ENCODE results near the gene JAZF1. TPM values are rescaled to one million over a fixed set of nuclear protein-coding genes. Genes with fewer than 3 reads are reported as not detected.

Gene JAZF1
- total and polyA plus RNA-seq, 2 of the 8 experiments (the other 6 are each of a cell fraction or from before 2014, with no cell fraction given), result 2.6 to 21.8 TPM

DNA sequence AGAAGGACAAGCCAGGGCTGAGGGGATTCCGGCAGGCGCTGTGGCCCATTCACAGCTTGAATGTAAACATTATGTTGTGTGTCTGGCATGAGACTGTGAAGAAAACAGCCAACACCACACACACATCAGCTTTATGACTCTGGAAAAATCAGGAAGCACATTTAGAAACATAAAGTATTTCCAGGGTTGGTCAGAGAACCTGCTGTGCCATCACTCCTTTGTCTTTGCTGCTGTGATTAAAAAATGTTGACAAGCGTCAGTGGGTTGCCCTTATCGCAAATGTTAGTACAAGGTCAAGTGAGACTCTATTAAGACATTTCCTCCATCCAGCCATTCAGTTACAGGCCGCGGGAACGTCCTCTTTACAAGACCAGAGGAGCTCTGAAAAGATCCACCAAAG lies 345.2 kb downstream of the JAZF1 start (continued):
- TF ChIP-seq CBX8 (IDR thresholded peaks at IDR 0.05; ENCODE audit: borderline replicate concordance, low read depth, low read length) (no peak), JUN (IDR thresholded peaks at IDR 0.05; ENCODE audit: low read depth, low read length) (no peak), CTBP2 (IDR thresholded peaks at IDR 0.05; ENCODE audit: borderline replicate concordance, insufficient read depth, insufficient read length, low read length) (no peak), SP1 (IDR thresholded peaks at IDR 0.05; ENCODE audit: low read depth, low read length) (no peak)

All from H1 (cell line).